Adipocyte (in vitro differentiated cells): ENCODE measurements around the gene EYA3.
A peak's percentile ranks its signal among the peaks of the same experiment; 100 is the strongest.

Source experiments
- DNase-seq: peaks from one replicate; pipeline ENCODE4 v3.0.0-alpha.2; 2015; ENCODE audit warnings: low read depth
- H3K27me3 ChIP-seq: replicated peaks from 2 replicates; pipeline ENCODE4 v1.7.0; 2013; ENCODE audit warnings: mild to moderate bottlenecking, low read length, moderate library complexity; ENCODE audit not compliant: control insufficient read depth, insufficient read depth
- H3K36me3 ChIP-seq: 2 replicates; pipeline ENCODE4 v1.7.0; 2013; ENCODE audit warnings: low read length, mild to moderate bottlenecking, moderate library complexity; ENCODE audit not compliant: control insufficient read depth, insufficient read depth, severe bottlenecking
- H3K4me1 ChIP-seq: 2 replicates; pipeline ENCODE4 v1.7.0; 2013; ENCODE audit warnings: mild to moderate bottlenecking, low read length, moderate library complexity; ENCODE audit not compliant: control insufficient read depth, insufficient read depth
- H3K4me3 ChIP-seq: 2 replicates; pipeline ENCODE4 v1.7.0; 2013; ENCODE audit warnings: mild to moderate bottlenecking, low read length, moderate library complexity
- H3K9ac ChIP-seq: 2 replicates; pipeline ENCODE4 v1.7.0; 2013; ENCODE audit warnings: mild to moderate bottlenecking, low read length, moderate library complexity
- H3K9me3 ChIP-seq: 2 replicates; pipeline ENCODE4 v1.7.0; 2013; ENCODE audit warnings: mild to moderate bottlenecking, low read length, moderate library complexity; ENCODE audit not compliant: control insufficient read depth

EYA3 gene

GRCh38 chr1:28037946-28038345 is 50.5 kb downstream of the EYA3 start:
- Histone ChIP-seq H3K9me3 (no peaks in the 10 kb centered on the region), H3K27me3 (no peaks in the 10 kb centered on the region), H3K4me3 (no peak overlapping the region), H3K9ac (no peak overlapping the region), H3K36me3 (peaks cover 57% of the 10 kb centered on the region), H3K4me1 (no peaks in the 10 kb centered on the region)
- DNase-seq: no peak

- H3K9me3 ChIP-seq: no peaks in the 10 kb centered on the region
Observed at GRCh38 chr1:28037206-28037605, 51.2 kb downstream of the EYA3 start.

GRCh38 chr1:28036431-28036830 is 52.0 kb downstream of the EYA3 start:
- peaks cover 48% of the 10 kb centered on the region for H3K36me3 ChIP-seq
- no peaks in the 10 kb centered on the region for H3K9me3 ChIP-seq
- H3K27me3 ChIP-seq: no peaks in the 10 kb centered on the region
- no peak overlapping the region for H3K9ac ChIP-seq
- no peaks in the 10 kb centered on the region for H3K4me1 ChIP-seq
- DNase-seq: no peak
- H3K4me3 ChIP-seq: no peak overlapping the region

More at GRCh38 chr1:28037206-28037605, 51.2 kb downstream of the EYA3 start:
- no peak for DNase-seq
- peaks cover 54% of the 10 kb centered on the region for H3K36me3 ChIP-seq
- H3K9ac ChIP-seq: no peak overlapping the region
- H3K4me3 ChIP-seq: no peak overlapping the region
- H3K27me3 ChIP-seq: no peaks in the 10 kb centered on the region
- H3K4me1 ChIP-seq: no peaks in the 10 kb centered on the region

GRCh38 chr1:28035420-28035819 is 53.0 kb downstream of the EYA3 start:
- Histone ChIP-seq H3K4me3 (no peak overlapping the region), H3K4me1 (no peaks in the 10 kb centered on the region), H3K9ac (no peak overlapping the region), H3K36me3 (peaks cover 42% of the 10 kb centered on the region), H3K9me3 (no peaks in the 10 kb centered on the region), H3K27me3 (no peaks in the 10 kb centered on the region)
- no peak for DNase-seq

GRCh38 chr1:28032281-28032680 is 56.1 kb downstream of the EYA3 start:
- peaks cover 4% of the 10 kb centered on the region for H3K4me1 ChIP-seq

GRCh38 chr1:28031173-28031572 is 57.2 kb downstream of the EYA3 start:
- H3K27me3 ChIP-seq: no peaks in the 10 kb centered on the region
- peaks cover 17% of the 10 kb centered on the region for H3K36me3 ChIP-seq

More at GRCh38 chr1:28032281-28032680, 56.1 kb downstream of the EYA3 start:
- Histone ChIP-seq H3K4me3 (no peak overlapping the region), H3K36me3 (peaks cover 17% of the 10 kb centered on the region), H3K9ac (no peak overlapping the region), H3K27me3 (no peaks in the 10 kb centered on the region), H3K9me3 (no peaks in the 10 kb centered on the region)
- DNase-seq: peak; percentile 19

GRCh38 chr1:28028873-28029654 is 59.3 kb downstream of the EYA3 start:
- Histone ChIP-seq H3K4me3 (no peak overlapping the region), H3K9me3 (no peaks in the 10 kb centered on the region), H3K4me1 (peaks cover 4% of the 10 kb centered on the region), H3K9ac (peak overlapping the region; percentile 6), H3K27me3 (no peaks in the 10 kb centered on the region), H3K36me3 (peaks cover 11% of the 10 kb centered on the region)
- peak; percentile 52 for DNase-seq

More at GRCh38 chr1:28031173-28031572, 57.2 kb downstream of the EYA3 start:
- Histone ChIP-seq H3K4me3 (no peak overlapping the region), H3K9me3 (no peaks in the 10 kb centered on the region), H3K9ac (no peak overlapping the region), H3K4me1 (peaks cover 4% of the 10 kb centered on the region)
- DNase-seq: peak; percentile 12

- no peaks in the 10 kb centered on the region for H3K9me3 ChIP-seq
- DNase-seq: no peak
- no peak overlapping the region for H3K9ac ChIP-seq
- H3K4me1 ChIP-seq: peaks cover 4% of the 10 kb centered on the region
- H3K36me3 ChIP-seq: peaks cover 11% of the 10 kb centered on the region
- no peak overlapping the region for H3K4me3 ChIP-seq
- no peaks in the 10 kb centered on the region for H3K27me3 ChIP-seq
Observed at GRCh38 chr1:28027660-28028059, 60.8 kb downstream of the EYA3 start.

- Histone ChIP-seq H3K9ac (no peak overlapping the region), H3K36me3 (peaks cover 11% of the 10 kb centered on the region), H3K27me3 (no peaks in the 10 kb centered on the region), H3K4me3 (no peak overlapping the region), H3K9me3 (no peaks in the 10 kb centered on the region), H3K4me1 (peaks cover 4% of the 10 kb centered on the region)
- no peak for DNase-seq
Observed at GRCh38 chr1:28027238-28027637, 61.2 kb downstream of the EYA3 start.

GRCh38 chr1:28026329-28026728 is 62.1 kb downstream of the EYA3 start:
- Histone ChIP-seq H3K9ac (no peak overlapping the region), H3K9me3 (no peaks in the 10 kb centered on the region), H3K27me3 (no peaks in the 10 kb centered on the region), H3K36me3 (peaks cover 11% of the 10 kb centered on the region), H3K4me1 (peaks cover 4% of the 10 kb centered on the region), H3K4me3 (no peak overlapping the region)
- no peak for DNase-seq

GRCh38 chr1:28021064-28021463 is 67.3 kb downstream of the EYA3 start:
- DNase-seq: no peak
- Histone ChIP-seq H3K36me3 (peaks cover 17% of the 10 kb centered on the region), H3K9me3 (no peaks in the 10 kb centered on the region), H3K27me3 (no peaks in the 10 kb centered on the region), H3K4me1 (peaks cover 5% of the 10 kb centered on the region), H3K9ac (no peak overlapping the region), H3K4me3 (no peak overlapping the region)

GRCh38 chr1:28010969-28011368 is 77.4 kb downstream of the EYA3 start:
- Histone ChIP-seq H3K27me3 (no peaks in the 10 kb centered on the region), H3K9ac (no peak overlapping the region), H3K36me3 (peaks cover 48% of the 10 kb centered on the region), H3K4me1 (no peaks in the 10 kb centered on the region), H3K4me3 (no peak overlapping the region), H3K9me3 (no peaks in the 10 kb centered on the region)
- no peak for DNase-seq
